ENCODE results near the gene UBIAD1. TPM values are rescaled to one million over a fixed set of nuclear protein-coding genes. Genes with fewer than 3 reads are reported as not detected.
"Not testable (repeated sequence)": the region's sequence is repeated elsewhere in the genome, so short reads cannot be mapped to it uniquely, and the experiment has no call there.

UBIAD1 gene
- total RNA-seq, 6 experiments from 2014 or later = 12.8 to 18.3 (median 13.8) TPM

DNA sequence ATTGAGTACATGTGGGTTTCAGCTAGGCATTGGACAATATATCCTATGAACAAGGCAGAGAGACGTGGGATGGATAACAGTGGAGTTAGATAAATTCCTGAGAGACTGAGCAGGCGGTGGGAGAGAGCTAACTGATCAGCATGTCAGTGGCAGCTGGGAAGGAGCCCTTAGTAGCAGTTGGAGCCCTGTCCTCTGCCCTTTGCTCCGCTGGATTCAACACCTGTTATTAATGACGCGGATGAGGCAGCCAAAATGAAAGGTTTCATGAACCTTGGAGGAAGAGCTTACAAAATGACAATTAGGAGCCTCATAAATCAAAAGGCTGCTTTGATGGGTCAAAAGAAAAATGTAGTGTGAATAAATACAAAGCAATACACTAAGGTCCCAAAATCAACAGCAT is 16.1 kb downstream of the UBIAD1 start:
- TF ChIP-seq, protein P1, sequence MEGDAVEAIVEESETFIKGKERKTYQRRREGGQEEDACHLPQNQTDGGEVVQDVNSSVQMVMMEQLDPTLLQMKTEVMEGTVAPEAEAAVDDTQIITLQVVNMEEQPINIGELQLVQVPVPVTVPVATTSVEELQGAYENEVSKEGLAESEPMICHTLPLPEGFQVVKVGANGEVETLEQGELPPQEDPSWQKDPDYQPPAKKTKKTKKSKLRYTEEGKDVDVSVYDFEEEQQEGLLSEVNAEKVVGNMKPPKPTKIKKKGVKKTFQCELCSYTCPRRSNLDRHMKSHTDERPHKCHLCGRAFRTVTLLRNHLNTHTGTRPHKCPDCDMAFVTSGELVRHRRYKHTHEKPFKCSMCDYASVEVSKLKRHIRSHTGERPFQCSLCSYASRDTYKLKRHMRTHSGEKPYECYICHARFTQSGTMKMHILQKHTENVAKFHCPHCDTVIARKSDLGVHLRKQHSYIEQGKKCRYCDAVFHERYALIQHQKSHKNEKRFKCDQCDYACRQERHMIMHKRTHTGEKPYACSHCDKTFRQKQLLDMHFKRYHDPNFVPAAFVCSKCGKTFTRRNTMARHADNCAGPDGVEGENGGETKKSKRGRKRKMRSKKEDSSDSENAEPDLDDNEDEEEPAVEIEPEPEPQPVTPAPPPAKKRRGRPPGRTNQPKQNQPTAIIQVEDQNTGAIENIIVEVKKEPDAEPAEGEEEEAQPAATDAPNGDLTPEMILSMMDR (IDR thresholded peaks at IDR 0.05) = no peak
- Mint-ChIP-seq H3K9me3 (no peaks in the 10 kb centered on the region), H3K4me3 (no peak overlapping the region), H3K27me3 (ENCODE audit: insufficient read depth) (no peaks in the 10 kb centered on the region; the same call in 1 of the 2 replicates), H3K4me1 (ENCODE audit: low read depth) (peaks cover 24% of the 10 kb centered on the region), H3K27ac (no peak overlapping the region), H3K36me3 (ENCODE audit: low read depth) (peaks cover 6% of the 10 kb centered on the region; the same call in 1 of the 2 replicates)
- DNase-seq = no peak

DNA sequence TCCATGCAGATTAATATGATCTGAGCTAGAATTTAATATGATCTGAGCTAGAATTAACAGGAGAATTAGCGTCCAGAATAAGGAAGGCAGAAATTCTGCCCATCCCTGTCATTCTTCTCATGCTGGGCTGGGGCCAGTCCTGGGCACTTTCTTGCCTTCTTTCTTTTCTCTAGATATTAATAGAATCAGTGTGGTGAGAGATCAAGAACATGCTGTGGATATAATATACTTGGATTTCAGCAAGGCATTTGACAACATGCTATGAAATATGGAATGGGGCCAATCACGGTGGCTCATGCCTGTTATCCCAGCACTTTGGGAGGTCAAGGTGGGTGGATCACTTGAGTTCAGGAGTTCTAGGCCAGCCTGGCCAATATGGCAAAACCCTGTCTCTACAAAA is 18.1 kb downstream of the UBIAD1 start:
- H3K4me3 Mint-ChIP-seq = no peak overlapping the region
- TF ChIP-seq, protein P1 (IDR thresholded peaks at IDR 0.05) = no peak
- no peak overlapping the region for H3K27ac Mint-ChIP-seq
- H3K9me3 Mint-ChIP-seq = no peaks in the 10 kb centered on the region
- H3K4me1 Mint-ChIP-seq (ENCODE audit: low read depth) = peaks cover 20% of the 10 kb centered on the region
- no peaks in the 10 kb centered on the region for H3K27me3 Mint-ChIP-seq (ENCODE audit: insufficient read depth)
- H3K36me3 Mint-ChIP-seq (ENCODE audit: low read depth) = peaks cover 8% of the 10 kb centered on the region; the same call in 1 of the 2 replicates
- no peak for DNase-seq

DNA sequence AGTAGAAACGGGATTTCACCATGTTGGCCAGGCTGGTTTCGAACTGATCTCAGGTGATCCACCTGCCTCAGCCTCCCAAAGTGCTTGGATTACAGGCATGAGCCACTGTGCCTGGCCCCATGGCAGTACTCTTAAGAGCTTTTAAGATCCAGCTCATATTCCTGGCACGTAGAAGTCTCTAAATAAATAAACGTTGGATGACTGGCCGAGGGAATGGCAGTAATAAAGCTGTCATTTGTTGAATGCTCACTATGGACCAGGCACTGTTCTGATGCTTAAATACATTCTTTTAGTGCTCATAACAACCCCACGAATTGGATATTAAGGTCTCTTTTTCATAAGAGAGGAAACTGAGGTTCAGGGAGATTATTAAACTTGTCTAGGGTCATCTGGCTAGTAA is 20.9 kb downstream of the UBIAD1 start:
- Mint-ChIP-seq H3K27me3 (ENCODE audit: insufficient read depth) (no peaks in the 10 kb centered on the region), H3K4me3 (no peak overlapping the region), H3K4me1 (ENCODE audit: low read depth) (0 out of 2 replicates have a peak, but pooled peaks cover 7% of the 10 kb centered on the region), H3K9me3 (no peaks in the 10 kb centered on the region), H3K27ac (no peak overlapping the region), H3K36me3 (ENCODE audit: low read depth) (peaks cover 7% of the 10 kb centered on the region; the same call in 1 of the 2 replicates)
- TF ChIP-seq, protein P1 (IDR thresholded peaks at IDR 0.05) = no peak
- DNase-seq = no peak

DNA sequence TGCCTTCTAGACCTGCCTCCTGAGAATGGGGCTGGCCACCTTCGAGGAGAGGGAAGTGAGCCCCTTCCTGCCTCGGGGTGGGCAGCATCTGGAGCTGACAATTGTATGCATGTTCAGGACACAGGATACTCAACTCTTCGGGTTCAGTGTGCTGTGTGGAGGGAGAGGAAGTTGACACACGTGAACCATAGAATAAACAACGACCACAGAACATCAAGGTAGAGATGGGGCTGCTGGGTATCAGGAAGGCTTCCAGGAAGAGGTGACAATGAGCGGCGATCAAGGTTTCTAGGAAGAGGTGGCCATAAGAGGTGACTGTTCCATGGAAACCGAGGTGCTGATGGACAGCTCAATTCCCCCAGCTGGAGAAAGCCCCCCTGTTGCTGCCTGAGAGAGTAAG is 22.0 kb downstream of the UBIAD1 start:
- no peak for DNase-seq
- no peaks in the 10 kb centered on the region for H3K9me3 Mint-ChIP-seq
- 0 out of 2 replicates have a peak, but pooled peaks cover 7% of the 10 kb centered on the region for H3K4me1 Mint-ChIP-seq (ENCODE audit: low read depth)
- no peak overlapping the region for H3K4me3 Mint-ChIP-seq
- H3K36me3 Mint-ChIP-seq (ENCODE audit: low read depth) = peaks cover 7% of the 10 kb centered on the region; the same call in 1 of the 2 replicates
- H3K27ac Mint-ChIP-seq = no peak overlapping the region
- no peaks in the 10 kb centered on the region; the same call in 1 of the 2 replicates for H3K27me3 Mint-ChIP-seq (ENCODE audit: insufficient read depth)
- TF ChIP-seq, protein P1 (IDR thresholded peaks at IDR 0.05) = no peak

DNA sequence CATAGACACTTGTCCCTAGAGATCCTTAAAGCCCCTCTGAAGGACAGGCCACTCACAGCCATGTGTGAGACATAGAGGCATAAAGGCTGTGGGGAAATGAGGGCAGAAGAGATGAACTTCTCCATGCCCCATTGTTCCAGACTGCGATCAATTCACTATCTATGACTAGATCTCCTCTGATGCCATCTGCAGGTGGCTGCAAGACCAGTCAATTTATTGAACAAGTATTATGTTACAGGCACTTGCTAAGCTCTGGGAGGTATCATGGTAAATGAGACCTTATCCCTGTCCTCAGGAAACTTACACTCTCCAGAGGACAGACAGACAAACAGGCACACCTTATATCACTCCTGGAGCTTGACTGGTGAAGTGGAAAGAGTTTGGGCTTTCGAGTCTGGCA is 22.9 kb downstream of the UBIAD1 start:
- H3K9me3 Mint-ChIP-seq = no peaks in the 10 kb centered on the region
- DNase-seq = no peak
- H3K4me3 Mint-ChIP-seq = no peak overlapping the region
- H3K36me3 Mint-ChIP-seq (ENCODE audit: low read depth) = peaks cover 7% of the 10 kb centered on the region; the same call in 1 of the 2 replicates
- TF ChIP-seq, protein P1 (IDR thresholded peaks at IDR 0.05) = no peak
- 0 out of 2 replicates have a peak, but pooled peaks cover 7% of the 10 kb centered on the region for H3K4me1 Mint-ChIP-seq (ENCODE audit: low read depth)
- no peak overlapping the region for H3K27ac Mint-ChIP-seq
- H3K27me3 Mint-ChIP-seq (ENCODE audit: insufficient read depth) = no peaks in the 10 kb centered on the region; the same call in 1 of the 2 replicates

DNA sequence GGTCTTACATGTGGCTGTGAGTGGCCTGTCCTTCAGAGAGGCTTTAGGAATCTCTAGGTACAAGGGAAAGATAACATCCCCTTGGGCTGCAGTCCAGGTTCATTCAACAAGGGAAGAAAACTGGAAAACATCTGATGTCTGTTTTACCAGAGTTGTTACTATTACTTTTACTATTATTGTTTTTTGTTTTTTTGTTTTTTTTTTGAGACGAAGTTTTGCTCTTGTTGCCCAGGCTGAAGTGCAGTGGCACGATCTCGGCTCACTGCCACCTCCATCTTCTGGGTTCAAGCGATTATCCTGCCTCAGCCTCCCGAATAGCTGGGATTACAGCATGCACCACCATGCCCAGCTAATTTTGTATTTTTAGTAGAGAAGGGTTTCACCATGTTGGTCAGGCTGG is 24.8 kb downstream of the UBIAD1 start:
- not testable (repeated sequence) for H3K36me3 Mint-ChIP-seq (ENCODE audit: low read depth); H3K4me3 Mint-ChIP-seq; DNase-seq; H3K9me3 Mint-ChIP-seq; H3K27me3 Mint-ChIP-seq (ENCODE audit: insufficient read depth); H3K4me1 Mint-ChIP-seq (ENCODE audit: low read depth); H3K27ac Mint-ChIP-seq

Measured in HFFc6 (cell line).